ENCODE measurements around the gene PTGDR.
A peak's percentile ranks its signal among the peaks of the same experiment; 100 is the strongest.

The PTGDR gene

GRCh38 chr14:52283099-52283498 lies 15.6 kb downstream of the PTGDR start:
- TF ChIP-seq CTCF (IDR thresholded peaks at IDR 0.05; ENCODE audit: control insufficient read depth, insufficient read depth, low read depth, low read length, missing control alignments) = no peak
- no peak overlapping the region for H3K4me3 ChIP-seq (ENCODE audit: control insufficient read depth, low read depth, low read length)
- no peak for DNase-seq (ENCODE audit: low read depth)

GRCh38 chr14:52286661-52287649 lies 19.5 kb downstream of the PTGDR start:
- H3K4me3 ChIP-seq (ENCODE audit: control insufficient read depth, low read depth, low read length) = no peak overlapping the region
- TF ChIP-seq CTCF (IDR thresholded peaks at IDR 0.05; ENCODE audit: control insufficient read depth, insufficient read depth, low read depth, low read length, missing control alignments) = no peak
- no peak for DNase-seq (ENCODE audit: low read depth)

- no peak overlapping the region for H3K4me3 ChIP-seq (ENCODE audit: control insufficient read depth, low read depth, low read length)
- no peak for TF ChIP-seq CTCF (IDR thresholded peaks at IDR 0.05; ENCODE audit: control insufficient read depth, insufficient read depth, low read depth, low read length, missing control alignments)
- no peak for DNase-seq (ENCODE audit: low read depth)
These were observed 28.9 kb downstream of the PTGDR start for GRCh38 chr14:52296378-52296777.

- no peak for DNase-seq (ENCODE audit: low read depth)
- TF ChIP-seq CTCF (IDR thresholded peaks at IDR 0.05; ENCODE audit: control insufficient read depth, insufficient read depth, low read depth, low read length, missing control alignments) = no peak
These were observed 31.3 kb downstream of the PTGDR start for GRCh38 chr14:52298795-52299194.

GRCh38 chr14:52299692-52300278 lies 32.3 kb downstream of the PTGDR start:
- peak; percentile 38 for DNase-seq (ENCODE audit: low read depth)

More at GRCh38 chr14:52298795-52299194, 31.3 kb downstream of the PTGDR start:
- no peak overlapping the region for H3K4me3 ChIP-seq (ENCODE audit: control insufficient read depth, low read depth, low read length)

GRCh38 chr14:52303236-52303635 lies 35.7 kb downstream of the PTGDR start:
- no peak for TF ChIP-seq CTCF (IDR thresholded peaks at IDR 0.05; ENCODE audit: control insufficient read depth, insufficient read depth, low read depth, low read length, missing control alignments)
- no peak for DNase-seq (ENCODE audit: low read depth)
- no peak overlapping the region for H3K4me3 ChIP-seq (ENCODE audit: control insufficient read depth, low read depth, low read length)

More at GRCh38 chr14:52299692-52300278, 32.3 kb downstream of the PTGDR start:
- H3K4me3 ChIP-seq (ENCODE audit: control insufficient read depth, low read depth, low read length) = no peak overlapping the region
- peak; percentile 46 for TF ChIP-seq CTCF (IDR thresholded peaks at IDR 0.05; ENCODE audit: control insufficient read depth, insufficient read depth, low read depth, low read length, missing control alignments)
